Progenitor cell of endocrine pancreas (in vitro differentiated cells): ENCODE data around the gene GLP2R. TPM values are rescaled to one million over a fixed set of nuclear protein-coding genes. Genes with fewer than 3 reads are reported as not detected.

ENCODE experiments used
- DNase-seq: peaks from one replicate; pipeline ENCODE4 v3.0.0; 2021; ENCODE audit warnings: low spot score; ENCODE audit not compliant: unreplicated experiment
- H3K27ac Mint-ChIP-seq: 2 replicates; pipeline ENCODE4 v1.8.0; 2021; ENCODE audit warnings: mild to moderate bottlenecking, moderate library complexity, mixed read lengths
- H3K27me3 Mint-ChIP-seq: 2 replicates; pipeline ENCODE4 v1.8.0; 2021; ENCODE audit warnings: mixed read lengths
- H3K36me3 Mint-ChIP-seq: 2 replicates; pipeline ENCODE4 v1.8.0; 2022; ENCODE audit warnings: mixed read lengths; ENCODE audit not compliant: insufficient read depth
- H3K4me1 Mint-ChIP-seq: 2 replicates; pipeline ENCODE4 v1.8.0; 2021; ENCODE audit warnings: low read depth, mixed read lengths
- H3K4me3 Mint-ChIP-seq: 2 replicates; pipeline ENCODE4 v1.8.0; 2021; ENCODE audit warnings: low read depth, mild to moderate bottlenecking, moderate library complexity, mixed read lengths
- H3K9me3 Mint-ChIP-seq: 2 replicates; pipeline ENCODE4 v1.8.0; 2021; ENCODE audit warnings: low read depth, mixed read lengths
- total RNA-seq: library from RNA; stranded (reverse); gene quantifications from 2 replicates; pipeline ENCODE4 v1.2.1, GENCODE V29; 2021
- TF ChIP-seq, protein P1 (sequence below): fragments of 200-600 bp; sonication (generic); IDR thresholded peaks from one replicate; pipeline ENCODE4 v1.5.0; 2021; ENCODE audit warnings: antibody characterized with exemption, mild to moderate bottlenecking; ENCODE audit not compliant: unreplicated experiment

GLP2R gene
- total RNA-seq, 1 donor from 2014 or later, result not detected

GRCh38 chr17:9900784-9901183 is 75.1 kb downstream of the GLP2R start:
- H3K27ac Mint-ChIP-seq, result no peak overlapping the region
- no peak overlapping the region for H3K4me3 Mint-ChIP-seq
- H3K4me1 Mint-ChIP-seq, result no peaks in the 10 kb centered on the region
- TF ChIP-seq, protein P1, sequence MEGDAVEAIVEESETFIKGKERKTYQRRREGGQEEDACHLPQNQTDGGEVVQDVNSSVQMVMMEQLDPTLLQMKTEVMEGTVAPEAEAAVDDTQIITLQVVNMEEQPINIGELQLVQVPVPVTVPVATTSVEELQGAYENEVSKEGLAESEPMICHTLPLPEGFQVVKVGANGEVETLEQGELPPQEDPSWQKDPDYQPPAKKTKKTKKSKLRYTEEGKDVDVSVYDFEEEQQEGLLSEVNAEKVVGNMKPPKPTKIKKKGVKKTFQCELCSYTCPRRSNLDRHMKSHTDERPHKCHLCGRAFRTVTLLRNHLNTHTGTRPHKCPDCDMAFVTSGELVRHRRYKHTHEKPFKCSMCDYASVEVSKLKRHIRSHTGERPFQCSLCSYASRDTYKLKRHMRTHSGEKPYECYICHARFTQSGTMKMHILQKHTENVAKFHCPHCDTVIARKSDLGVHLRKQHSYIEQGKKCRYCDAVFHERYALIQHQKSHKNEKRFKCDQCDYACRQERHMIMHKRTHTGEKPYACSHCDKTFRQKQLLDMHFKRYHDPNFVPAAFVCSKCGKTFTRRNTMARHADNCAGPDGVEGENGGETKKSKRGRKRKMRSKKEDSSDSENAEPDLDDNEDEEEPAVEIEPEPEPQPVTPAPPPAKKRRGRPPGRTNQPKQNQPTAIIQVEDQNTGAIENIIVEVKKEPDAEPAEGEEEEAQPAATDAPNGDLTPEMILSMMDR, result no peak
- peaks cover 30% of the 10 kb centered on the region for H3K27me3 Mint-ChIP-seq
- no peaks in the 10 kb centered on the region for H3K9me3 Mint-ChIP-seq
- H3K36me3 Mint-ChIP-seq, result no peaks in the 10 kb centered on the region
- no peak for DNase-seq

GRCh38 chr17:9902120-9902519 is 76.4 kb downstream of the GLP2R start:
- peaks cover 2% of the 10 kb centered on the region for H3K4me1 Mint-ChIP-seq
- H3K36me3 Mint-ChIP-seq, result no peaks in the 10 kb centered on the region
- TF ChIP-seq, protein P1, result no peak
- no peaks in the 10 kb centered on the region for H3K9me3 Mint-ChIP-seq
- H3K27ac Mint-ChIP-seq, result no peak overlapping the region
- no peak overlapping the region for H3K4me3 Mint-ChIP-seq
- peaks cover 18% of the 10 kb centered on the region for H3K27me3 Mint-ChIP-seq
- no peak for DNase-seq

GRCh38 chr17:9904277-9905077 is 78.8 kb downstream of the GLP2R start:
- TF ChIP-seq, protein P1, result no peak
- no peak for DNase-seq
- Mint-ChIP-seq H3K4me1 (peaks cover 16% of the 10 kb centered on the region), H3K4me3 (no peak overlapping the region), H3K36me3 (no peaks in the 10 kb centered on the region), H3K27ac (no peak overlapping the region), H3K9me3 (no peaks in the 10 kb centered on the region), H3K27me3 (peaks cover 15% of the 10 kb centered on the region)

DNA sequence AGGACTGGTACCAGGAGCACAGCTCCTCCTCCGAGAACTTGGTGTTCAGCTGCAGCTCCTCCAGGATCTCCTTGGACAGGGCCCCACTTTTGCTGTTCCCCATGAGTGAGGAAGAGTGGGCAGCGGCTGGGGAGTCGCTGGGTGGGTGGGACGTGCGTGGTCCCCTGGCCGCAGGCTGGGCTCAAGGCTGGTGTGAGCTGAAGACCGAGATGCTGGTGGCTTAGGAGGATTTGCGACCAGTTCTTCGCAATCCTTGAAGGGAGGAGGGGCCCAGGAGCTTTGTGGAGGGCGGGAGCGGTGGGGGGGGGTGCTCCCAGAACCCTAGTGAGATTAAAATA is 79.3 kb downstream of the GLP2R start, which contains the start of gene RCVRN:
Gene RCVRN, minus strand, starts transcription at position 194 of the 338 bp plus-strand sequence. Its CDS starts 91 bp downstream, at position 103.
- no peaks in the 10 kb centered on the region for H3K9me3 Mint-ChIP-seq
- H3K27me3 Mint-ChIP-seq, result peaks cover 11% of the 10 kb centered on the region
- TF ChIP-seq, protein P1, result no peak
- no peak within 1 kb of the TSS for H3K27ac Mint-ChIP-seq
- no peak for DNase-seq
- peaks cover 16% of the 10 kb centered on the region for H3K4me1 Mint-ChIP-seq
- H3K4me3 Mint-ChIP-seq, result no peak within 1 kb of the TSS
- H3K36me3 Mint-ChIP-seq, result no peaks in the 10 kb centered on the region

- peaks cover 16% of the 10 kb centered on the region for H3K4me1 Mint-ChIP-seq
These were observed 80.2 kb downstream of the GLP2R start for GRCh38 chr17:9905902-9906301.

More at GRCh38 chr17:9905902-9906301, 80.2 kb downstream of the GLP2R start:
- Mint-ChIP-seq H3K36me3 (no peaks in the 10 kb centered on the region), H3K9me3 (no peaks in the 10 kb centered on the region), H3K27me3 (peaks cover 4% of the 10 kb centered on the region), H3K27ac (no peak overlapping the region), H3K4me3 (no peak overlapping the region)
- TF ChIP-seq, protein P1, result peak; percentile 67
- DNase-seq, result peak; percentile 27
